ENCODE results near the gene HIPK3. TPM values are rescaled to one million over a fixed set of nuclear protein-coding genes. Genes with fewer than 3 reads are reported as not detected.
"Not testable (repeated sequence)": the region's sequence is repeated elsewhere in the genome, so short reads cannot be mapped to it uniquely, and the experiment has no call there.

HIPK3 gene
- total RNA-seq, 1 donor from 2014 or later, result 330 TPM

DNA sequence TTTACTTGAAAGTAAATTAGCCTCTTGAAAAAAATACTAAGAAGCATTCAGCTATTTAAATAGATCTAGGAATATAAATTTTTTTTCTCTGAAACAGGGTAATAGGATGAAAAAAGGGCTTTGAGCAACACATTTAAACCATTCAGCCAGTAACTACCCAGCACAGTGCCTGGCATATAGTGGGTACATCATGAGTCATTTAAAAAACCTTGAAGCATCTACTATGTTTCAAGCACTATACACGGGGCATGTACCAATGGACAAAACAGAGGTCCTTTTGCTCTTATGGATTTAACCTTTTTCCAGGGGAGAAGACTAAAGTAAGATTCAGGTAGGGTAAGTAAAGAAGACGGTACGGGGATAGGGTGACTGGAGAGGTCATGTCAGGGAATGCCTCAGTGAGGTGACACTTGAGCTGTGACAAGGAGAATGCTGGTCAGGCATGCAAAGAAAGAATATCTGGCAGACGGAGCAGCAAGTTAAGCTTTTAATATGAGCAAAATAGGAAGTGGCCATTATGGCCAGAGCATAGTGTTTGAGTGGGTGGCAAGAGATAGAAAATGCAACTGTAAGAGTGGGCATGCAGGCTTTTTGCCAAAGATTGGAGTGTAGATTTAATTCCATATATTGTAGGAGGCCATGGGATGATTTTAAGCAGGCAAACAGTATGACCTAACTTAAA, 101.1 kb downstream of the HIPK3 start:
- no peak for DNase-seq

DNA sequence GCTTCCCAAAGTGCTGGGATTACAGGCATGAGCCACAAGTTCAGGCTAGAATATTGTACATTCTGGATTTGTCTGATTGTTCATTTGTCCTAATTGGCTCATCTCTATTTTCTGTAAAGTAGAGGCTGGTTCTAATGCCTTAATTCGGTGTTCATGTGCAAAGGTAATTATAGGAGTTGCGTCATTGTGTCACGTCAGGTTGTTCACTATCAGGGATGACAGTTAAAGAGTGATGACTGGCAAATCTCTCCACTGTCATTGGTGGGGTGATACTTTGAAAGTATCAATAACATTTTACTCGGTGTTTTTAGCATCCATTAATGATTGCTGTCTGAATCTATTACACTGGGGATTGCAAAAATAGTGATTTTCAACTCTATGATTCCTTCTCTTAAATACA, 103.5 kb downstream of the HIPK3 start:
- no peak for DNase-seq

DNA sequence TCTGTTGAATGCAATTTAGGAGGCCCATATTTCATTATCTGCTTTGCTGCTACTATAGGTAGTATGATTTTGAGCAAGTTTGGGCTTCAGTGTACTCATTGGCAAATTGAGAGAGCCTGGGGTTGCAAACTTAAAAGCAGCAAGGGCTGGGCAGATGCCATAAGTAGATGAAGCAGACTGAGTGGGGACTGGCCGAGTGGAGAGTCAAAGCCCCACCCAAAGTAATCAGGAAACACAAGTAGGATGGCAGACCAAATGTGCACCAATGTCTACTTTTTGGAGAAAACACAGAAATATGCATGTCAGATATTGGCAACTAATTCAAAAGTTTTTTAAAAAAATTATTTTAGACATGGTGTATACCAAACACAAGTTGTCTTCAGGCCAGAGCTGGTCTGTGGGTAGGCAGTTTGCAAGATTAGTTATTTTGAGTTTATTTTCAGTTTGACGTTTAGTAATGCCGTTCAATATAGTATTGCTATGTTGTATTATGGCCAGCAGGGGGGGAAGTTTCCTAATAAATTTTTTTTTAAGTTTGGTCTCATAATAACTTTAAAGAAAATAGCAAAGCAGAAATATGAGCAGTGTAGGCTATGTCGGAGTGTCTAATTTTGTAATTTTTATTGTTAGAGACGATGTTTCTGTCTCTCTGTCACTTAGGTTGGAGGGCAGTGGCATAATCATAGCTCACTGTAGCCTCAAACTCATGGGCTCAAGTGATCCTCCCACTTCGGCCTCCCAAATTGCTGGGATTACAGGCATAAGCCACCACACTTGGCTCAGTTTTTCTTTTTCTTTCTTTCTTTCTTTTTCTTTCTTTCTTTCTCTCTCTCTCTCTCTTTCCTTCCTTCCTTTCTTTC, 105.1 kb downstream of the HIPK3 start:
- DNase-seq, result peak; percentile 86

DNA sequence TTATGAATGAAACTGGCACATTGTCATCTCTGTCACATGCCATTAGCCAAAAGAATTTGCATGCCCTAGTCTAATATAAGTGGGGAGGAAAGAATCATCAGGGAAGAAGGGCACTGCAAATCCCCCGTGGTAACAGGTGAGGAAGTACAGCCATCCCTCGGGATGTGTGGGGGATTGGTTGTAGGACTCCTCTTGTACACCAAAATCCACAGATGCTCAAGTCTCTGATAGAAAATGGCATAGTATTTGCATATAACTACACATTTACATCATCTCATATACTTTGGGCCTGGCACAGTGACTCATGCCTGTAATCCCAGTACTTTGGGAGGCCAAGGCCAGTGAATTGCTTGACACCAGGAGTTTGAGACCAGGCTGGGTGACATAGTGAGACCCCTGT, 109.7 kb downstream of the HIPK3 start:
- no peak for DNase-seq

DNA sequence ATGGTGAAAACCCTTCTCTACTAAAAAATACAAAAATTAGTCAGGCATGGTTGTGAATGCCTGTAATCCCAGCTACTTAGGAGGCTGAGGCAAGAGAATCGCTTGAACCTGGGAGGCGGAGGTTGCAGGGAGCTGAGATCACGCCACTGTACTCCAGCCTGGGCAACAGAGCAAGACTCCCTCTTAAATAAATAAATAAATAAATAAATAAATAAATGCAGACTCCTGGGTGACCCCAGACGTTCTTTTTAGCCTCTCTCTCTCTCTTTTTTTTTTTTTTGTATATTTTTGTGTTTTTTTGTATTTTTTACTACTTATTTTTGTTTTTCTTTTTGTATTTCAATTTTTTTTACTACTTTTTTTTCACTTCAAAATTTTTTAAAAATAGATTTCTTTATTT, 111.3 kb downstream of the HIPK3 start:
- DNase-seq, result not testable (repeated sequence)

DNA sequence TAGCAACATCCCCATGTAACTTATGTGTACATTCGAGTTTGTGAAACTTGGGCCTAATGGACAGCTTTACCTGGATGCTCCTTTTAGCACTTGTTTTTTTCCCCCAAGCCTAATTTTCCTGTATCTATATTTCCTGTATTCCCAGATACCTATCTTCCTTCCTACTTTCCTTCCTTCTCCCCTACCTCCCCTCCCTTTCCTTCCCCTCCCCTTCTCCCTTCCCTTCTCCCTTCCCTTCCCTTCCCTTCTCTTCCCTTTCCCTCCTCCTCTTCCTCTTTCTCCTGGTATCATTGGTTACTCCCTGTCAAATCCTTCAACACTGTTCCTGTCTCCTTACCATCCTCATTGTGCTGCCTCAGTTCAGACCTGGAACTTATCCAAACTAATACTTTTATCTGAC, 111.8 kb downstream of the HIPK3 start:
- DNase-seq, result no peak

DNA sequence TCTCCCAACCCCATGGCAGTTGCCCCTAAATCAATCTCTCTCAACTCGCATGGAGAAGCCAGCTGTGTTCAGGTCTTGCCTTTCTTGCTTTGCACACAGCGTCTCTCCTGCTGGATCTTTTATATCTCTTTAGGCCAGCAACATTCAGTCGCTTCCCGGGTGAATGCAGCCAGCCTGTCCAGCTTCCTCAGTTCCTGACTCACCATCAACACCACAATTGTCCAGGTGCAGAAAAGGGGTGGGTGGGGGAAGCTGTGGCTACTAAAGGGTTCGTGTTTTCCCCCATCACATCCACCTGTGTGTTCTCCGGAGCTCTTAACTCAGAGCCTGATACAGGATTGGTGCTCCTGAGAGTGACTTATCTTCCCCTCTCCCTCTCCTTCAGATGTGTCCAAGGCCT, 116.5 kb downstream of the HIPK3 start:
- DNase-seq, result no peak

DNA sequence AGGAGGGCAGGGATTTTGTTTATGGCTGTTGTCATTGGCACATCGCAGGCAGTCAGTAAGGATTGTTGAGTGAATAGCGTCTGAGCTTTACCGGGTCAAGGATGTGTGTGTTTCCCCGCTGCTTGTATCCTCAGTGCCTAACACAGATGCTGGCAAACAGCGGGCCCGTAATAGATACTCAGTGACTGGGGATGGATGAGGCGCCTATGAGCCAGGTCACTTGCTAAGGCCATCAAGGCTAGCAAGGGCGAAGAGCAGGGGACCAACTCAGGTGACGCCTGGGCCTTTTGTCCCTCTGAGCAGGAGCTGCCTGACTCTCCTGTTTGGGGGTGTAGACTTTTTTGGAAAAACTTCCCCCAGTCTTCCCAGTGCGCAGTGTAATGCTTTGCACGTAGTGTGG, 118.1 kb downstream of the HIPK3 start:
- DNase-seq, result no peak

DNA sequence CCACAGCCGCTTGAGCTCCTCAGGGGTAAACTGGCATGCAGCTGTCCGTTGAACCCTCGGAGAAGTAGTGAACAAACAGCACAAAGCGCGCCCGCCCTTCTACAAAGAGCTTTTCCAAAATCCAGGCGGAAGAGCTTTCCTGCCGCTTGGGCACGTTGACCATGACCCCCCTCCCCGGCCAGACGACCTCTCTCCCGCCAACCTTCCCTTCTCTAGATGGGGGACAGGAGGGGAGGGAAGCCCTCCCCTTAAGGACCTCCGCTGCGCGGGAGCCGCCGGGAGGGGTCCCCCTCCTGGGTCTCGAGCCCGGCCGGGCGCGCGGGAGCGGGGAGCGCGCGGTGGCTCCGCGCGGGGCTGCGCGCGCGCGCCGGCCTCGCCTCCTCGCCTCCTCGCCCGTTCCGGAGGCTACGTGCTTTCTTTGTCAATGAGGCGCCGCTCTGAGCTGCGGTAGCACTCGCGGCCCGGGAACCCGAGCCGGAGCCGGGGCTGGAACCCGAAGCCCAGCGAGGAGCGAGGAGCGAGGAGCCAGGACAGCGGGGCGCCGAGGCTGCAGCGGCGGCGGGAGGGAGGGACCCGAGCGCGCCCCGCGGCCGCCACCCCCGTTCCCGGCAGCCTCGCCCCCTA, 118.6 kb downstream of the HIPK3 start, which contains the start of gene KIAA1549L:
Gene KIAA1549L, plus strand, starts transcription at position 421 of the 624 bp plus-strand sequence.
- peak; percentile 41 for DNase-seq

DNA sequence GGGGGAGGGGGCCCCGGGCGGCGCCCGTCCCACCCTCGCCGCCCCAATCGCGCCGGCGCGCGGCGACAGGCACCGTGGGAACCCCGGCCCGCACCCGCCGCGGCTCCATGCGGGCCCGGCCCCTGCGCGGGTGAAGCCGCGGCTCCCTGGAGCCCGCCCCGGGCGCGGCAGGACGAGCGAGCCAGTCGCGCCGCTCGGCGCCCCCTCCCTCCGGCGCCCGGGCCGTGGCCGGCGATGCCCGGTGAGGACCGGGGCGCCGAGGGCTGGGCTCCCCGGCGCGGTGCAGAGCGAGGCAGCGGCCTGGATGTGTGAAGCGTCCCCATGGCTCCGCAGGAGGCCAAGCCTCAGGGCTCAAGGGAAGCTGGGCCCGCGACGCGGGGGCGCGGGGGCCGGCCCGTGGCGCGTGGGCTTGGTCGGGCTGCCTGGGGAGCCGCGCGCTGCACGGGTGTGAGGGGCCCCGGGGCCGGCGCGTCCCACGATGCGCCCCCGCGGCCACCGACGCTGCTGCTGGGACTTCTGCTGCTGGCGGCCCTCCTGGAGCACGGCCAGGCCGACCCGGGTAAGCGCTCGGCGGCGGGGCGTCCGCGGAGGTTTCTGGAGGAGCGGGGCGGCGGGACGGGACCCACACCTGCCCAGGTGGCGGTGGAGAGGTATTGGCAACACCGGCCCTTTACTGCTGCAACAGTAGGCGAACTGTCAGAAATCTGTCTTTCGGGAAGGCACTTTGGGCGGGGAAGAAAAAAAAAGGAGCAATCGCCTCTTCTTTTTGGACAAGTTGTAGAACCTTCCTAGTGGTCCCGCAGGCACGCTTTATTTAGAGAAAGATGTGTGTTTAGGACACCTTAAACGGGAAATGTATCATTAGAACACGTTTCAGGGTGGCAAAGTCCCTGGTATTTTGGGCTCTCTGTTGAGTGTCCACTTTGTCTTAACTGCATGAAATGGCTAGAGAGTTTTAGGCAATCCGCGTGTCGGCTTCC, 119.4 kb downstream of the HIPK3 start:
- no peak for DNase-seq

DNA sequence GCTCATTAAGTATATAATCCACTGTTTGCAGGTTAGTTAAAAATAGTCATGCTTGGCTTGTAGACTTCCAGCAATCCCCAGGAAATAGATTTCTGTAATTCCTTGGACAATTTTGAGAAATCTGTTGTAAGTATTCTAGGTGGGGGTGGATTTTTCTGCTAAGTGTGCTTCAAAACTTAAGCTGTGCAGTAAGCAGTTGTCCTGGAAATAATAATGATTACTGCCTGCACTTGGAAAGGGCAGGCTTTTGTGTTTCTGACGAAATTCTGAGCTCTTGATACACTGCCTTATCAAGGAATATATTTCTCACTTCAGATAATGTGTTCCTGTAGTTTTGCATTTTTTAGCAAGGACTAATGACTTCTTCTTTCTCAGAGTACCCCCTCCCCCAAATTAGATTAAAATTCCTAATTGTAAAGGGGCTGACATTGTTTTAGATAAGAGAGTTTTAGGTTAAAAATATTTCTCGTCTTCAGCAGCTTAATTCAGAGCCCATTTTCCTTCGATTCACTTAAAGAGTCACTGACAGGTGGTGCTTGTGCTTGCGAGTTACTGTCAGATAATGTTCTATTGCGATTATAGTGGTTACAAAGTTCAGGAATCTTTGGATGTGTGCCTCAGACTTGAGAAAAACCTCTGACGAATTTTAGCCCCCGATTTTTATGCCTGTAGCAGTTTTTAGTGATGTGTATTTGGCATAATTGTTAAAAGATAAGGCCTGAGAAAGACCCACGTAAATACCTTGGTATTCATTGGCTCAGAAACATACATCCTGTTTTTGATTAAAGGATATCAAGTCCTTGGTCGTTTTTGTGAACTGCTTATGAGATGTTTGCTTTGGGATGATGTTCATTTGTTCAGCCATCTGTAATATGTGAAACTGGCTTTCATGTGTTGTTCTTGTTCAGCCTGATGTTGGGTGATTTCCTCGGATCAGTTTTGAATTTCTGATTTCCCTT, 120.5 kb downstream of the HIPK3 start:
- no peak for DNase-seq

DNA sequence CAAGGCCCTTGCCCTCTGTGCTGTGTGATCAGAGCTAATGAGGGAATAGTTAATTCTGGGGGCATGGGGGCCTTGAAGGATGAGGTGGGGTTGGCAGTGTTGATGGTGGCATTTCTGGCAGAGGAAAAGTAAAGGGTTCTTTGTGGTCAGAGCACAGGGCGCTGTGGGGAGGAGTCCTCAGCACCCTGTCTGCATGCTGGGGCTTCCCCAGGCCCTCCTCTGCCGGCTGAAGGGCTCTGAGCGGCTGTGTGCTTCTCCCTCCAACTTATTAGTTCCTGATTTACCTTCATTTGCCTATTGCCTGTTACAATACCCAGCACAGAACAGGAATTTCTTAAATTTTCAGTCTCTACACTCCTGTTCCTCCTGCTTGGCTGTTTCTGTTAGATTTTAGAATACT, 122.8 kb downstream of the HIPK3 start:
- DNase-seq, result no peak

DNA sequence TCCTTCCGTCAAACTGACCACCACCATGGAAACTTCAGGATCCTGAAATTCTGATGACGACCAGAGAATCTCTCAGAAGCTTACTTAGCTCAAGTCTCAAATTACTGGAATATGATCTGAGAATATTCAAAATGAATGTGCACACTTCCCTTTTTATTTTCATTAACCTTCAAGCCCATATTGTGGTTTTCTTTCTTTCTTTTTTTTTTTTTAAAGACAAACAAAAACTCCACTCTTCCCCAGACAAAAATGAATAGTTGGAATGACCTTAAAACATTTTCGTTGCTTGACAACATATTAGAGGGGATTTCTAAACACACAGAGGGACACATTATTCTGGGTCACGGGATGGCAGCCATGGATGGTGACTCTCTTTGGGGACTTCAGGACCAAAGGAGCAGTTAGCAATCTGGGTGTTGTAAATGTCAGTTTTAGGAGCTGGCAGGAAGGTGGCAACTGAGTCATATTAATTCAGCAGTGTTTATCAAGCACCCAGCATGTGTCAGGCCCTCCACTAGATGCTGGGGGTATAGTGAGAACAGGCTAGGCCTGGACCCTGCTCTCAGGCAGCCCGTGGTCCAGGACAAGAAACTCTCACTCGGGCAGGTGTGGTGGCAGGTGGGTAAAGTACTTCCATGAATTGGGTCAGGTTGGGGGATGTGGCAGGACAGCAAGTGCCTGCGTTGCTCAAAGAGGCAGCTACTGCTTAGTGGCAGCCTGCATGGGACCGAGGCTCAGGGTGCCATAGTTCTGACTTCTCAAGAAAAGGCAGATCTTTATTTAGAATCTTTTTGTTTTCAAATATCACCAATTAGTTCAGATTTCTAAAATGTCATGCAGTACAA, 126.1 kb downstream of the HIPK3 start:
- DNase-seq, result no peak

DNA sequence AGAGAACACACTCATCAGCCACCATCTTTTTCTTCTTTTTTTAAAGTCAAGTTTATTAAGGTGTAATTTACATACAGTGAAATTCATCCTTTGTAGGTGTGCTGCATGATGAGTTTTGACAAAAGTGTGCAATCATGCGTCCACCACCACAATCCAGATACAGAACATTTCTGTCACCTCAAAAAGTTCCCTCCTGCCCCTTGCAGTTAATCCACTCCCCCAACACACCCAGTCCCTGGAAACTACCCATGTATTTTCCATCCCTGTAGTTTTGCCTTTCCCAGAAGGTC, 126.7 kb downstream of the HIPK3 start:
- no peak for DNase-seq

DNA sequence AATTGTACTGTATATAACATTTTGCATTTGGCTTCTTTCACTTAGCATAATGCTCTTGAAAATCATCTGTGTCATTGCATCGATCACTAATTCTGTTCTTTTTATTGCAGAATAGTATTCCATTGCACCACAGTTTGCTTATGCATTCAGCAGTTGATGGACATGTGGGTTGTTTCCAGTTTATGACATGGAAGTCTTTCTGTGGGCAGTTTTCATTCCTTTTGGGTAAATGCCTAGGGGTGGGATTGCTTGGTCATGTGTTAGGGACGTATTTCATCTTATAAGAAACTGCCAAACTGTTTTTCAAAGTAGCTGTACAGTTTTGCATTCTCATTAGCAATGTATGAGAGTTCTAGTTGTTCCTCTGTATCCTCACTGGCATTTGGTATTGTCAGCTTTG, 127.0 kb downstream of the HIPK3 start:
- DNase-seq, result no peak

DNA sequence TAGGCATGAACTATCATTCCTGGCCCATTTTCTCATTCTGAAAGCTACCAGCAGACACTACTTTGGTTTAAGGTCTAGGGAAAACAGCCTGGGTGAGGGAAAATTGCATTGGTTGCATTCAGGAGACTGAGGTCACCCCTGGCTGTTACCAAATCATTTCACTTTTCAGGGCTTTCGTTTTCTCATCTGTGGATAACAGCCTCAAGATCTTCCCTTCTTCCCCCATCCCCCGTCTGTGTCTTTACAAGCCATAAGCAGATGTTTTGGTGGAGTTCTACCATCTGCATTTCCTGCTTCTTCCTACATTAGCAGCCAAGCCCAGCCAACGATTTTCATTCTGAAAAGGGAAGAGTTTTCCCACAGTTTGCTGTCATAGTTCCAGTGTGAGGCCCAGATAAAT, 130.4 kb downstream of the HIPK3 start:
- DNase-seq, result no peak

DNA sequence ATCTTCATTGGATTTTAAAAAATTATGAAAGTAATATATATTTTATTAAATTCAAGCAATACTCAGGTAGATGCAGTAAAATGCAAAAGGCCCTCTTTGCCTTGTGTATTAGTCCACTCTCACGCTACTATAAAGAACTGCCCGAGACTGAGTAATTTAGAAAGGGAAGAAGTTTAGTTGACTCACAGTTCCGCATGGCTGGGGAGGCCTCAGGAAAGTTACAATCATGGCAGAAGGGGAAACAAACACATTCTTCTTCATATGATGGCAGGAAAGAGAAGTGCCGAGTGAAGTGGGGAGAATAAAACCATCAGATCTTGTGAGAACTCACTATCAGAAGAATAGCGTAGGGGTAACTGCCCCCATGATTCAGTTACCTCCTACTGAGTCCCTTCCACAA, 130.8 kb downstream of the HIPK3 start:
- no peak for DNase-seq

DNA sequence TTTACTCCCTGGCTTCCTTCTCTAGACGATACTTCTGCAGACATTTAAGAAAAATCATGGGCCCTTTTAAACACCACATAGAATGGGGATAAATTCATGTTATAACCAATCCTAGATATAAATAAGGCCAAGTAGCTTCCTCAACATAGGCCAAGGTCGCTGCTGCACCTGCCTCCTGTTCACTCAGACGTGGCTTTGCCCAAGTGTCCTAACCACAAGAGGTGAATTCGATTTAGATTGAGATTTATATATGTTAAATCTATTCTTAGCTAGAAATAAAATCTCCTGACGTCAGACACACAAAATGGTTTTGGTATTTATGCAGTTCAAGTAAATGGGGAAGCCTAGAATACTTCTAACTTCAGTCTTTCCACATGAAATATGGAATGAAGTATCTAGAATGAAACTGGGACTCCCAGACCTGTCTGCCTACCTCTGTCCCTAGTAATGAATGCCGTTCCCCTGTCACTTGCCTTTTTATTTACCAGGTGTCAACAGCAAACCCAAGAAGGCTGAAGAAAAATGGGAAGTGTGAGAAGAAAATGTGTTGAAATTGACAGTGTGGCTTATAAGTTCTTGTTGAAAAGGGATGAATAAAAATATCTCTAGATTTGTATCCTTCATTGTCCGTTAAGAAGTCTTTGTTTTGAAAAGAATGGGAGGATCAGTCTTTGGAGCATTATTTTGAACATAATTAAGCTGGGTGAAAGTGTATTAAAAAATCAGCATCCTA, 131.8 kb downstream of the HIPK3 start:
- no peak for DNase-seq

DNA sequence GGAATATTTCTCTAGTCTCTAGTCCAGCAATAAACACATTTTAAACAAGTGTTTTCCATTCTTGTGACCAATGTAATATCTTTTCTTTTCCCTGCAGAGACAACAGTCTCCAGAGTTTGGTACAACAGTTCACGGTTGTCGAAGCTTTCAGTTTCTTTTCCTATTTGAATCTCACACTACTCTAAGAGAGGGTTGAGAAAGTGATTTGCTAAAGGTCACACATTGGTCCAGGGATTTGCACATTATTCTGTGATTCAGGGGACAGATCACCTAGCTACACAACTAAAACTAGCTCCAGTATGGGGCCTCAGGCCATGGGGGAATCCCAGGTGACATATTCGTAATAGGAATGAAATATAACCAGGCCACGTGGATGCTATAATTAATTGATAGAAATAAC, 132.5 kb downstream of the HIPK3 start:
- no peak for DNase-seq
